ENCODE data around the gene CIRBP. TPM values are rescaled to one million over a fixed set of nuclear protein-coding genes. Genes with fewer than 3 reads are reported as not detected.

CIRBP gene
- total and polyA plus RNA-seq, 2 of the 13 experiments (the other 11 are each of a cell fraction or from before 2014, with no cell fraction given), result 133 to 140 TPM

DNA sequence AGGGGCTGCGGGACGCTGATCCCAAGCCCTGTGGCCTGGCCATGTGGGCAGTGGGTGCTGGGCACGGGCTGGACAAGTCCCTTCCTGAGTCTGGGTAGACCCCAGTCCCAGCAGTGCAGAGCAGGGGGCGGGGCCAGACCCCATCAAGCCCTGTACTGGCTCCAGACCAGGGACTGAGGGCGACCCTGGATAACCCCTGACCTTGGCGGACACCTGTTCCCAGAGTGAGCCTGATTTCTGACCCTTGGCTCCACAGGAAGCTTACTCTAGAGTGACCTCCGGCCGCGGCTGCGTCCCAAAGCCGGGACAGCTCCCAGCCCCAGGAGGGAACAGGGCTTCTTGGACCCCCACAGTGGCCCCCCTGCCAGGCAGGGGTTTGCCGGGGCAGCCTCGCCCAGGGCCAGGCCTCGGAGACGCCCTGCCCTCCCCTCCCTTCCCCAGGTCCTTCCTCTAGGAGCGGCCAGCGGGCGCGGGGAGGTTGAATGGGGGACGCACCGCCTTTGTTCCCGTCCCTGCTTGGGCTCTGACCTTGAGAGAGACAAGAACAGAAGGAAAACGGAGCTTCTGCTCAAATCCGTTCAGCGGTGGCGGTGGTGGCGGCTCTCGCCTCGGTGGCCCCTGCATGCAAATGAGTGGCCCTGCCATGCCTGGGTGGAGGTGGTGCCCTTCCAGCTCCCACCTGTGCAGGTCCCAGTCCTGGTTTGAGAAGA, 14.2 kb downstream of the CIRBP start (continued):
- TF ChIP-seq YEATS4 (CRISPR knock-in tag; IDR thresholded peaks at IDR 0.05; ENCODE audit: borderline replicate concordance) (0 out of 2 replicates have a peak, but pooled peaks have one; percentile 51), SAP130 (CRISPR knock-in tag; IDR thresholded peaks at IDR 0.05; ENCODE audit: low read depth) (peak; percentile 79), ZNF549 (CRISPR knock-in tag; IDR thresholded peaks at IDR 0.05) (no peak), ZNF556 (CRISPR knock-in tag; IDR thresholded peaks at IDR 0.05; ENCODE audit: borderline replicate concordance) (no peak; the same call in 1 of the 2 replicates), ARID2 (CRISPR knock-in tag; IDR thresholded peaks at IDR 0.05; ENCODE audit: borderline replicate concordance) (no peak), KDM5B (CRISPR knock-in tag; IDR thresholded peaks at IDR 0.05; ENCODE audit: borderline replicate concordance) (no peak), GTF2F1 (IDR thresholded peaks at IDR 0.05; ENCODE audit: low read length) (no peak), ZFY (CRISPR knock-in tag; IDR thresholded peaks at IDR 0.05) (peak; percentile 8; the same call in 1 of the 2 replicates), ZNF660 (CRISPR knock-in tag; IDR thresholded peaks at IDR 0.05; ENCODE audit: borderline replicate concordance, low read depth) (no peak), ZNF180 (CRISPR knock-in tag; IDR thresholded peaks at IDR 0.05; ENCODE audit: borderline replicate concordance, low read depth) (no peak), ZNF788 (CRISPR knock-in tag; IDR thresholded peaks at IDR 0.05; ENCODE audit: borderline replicate concordance) (peak; percentile 63; the same call in 1 of the 2 replicates), CREB3 (CRISPR knock-in tag; IDR thresholded peaks at IDR 0.05) (no peak), HDAC6 (IDR thresholded peaks at IDR 0.05; ENCODE audit: low read depth, low read length) (no peak), TBP (CRISPR knock-in tag; IDR thresholded peaks at IDR 0.05) (no peak), ZNF280B (CRISPR knock-in tag; IDR thresholded peaks at IDR 0.05; ENCODE audit: borderline replicate concordance) (peak; percentile 45; the same call in 1 of the 2 replicates), PAXIP1 (CRISPR knock-in tag; conservative IDR thresholded peaks at IDR 0.05) (peak; percentile 74), PAX8 (CRISPR knock-in tag; IDR thresholded peaks at IDR 0.05; ENCODE audit: borderline replicate concordance) (no peak)
- TF ChIP-seq, protein P1, sequence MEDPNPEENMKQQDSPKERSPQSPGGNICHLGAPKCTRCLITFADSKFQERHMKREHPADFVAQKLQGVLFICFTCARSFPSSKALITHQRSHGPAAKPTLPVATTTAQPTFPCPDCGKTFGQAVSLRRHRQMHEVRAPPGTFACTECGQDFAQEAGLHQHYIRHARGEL (CRISPR knock-in tag; IDR thresholded peaks at IDR 0.05), result no peak
- TF ChIP-seq, protein P2, sequence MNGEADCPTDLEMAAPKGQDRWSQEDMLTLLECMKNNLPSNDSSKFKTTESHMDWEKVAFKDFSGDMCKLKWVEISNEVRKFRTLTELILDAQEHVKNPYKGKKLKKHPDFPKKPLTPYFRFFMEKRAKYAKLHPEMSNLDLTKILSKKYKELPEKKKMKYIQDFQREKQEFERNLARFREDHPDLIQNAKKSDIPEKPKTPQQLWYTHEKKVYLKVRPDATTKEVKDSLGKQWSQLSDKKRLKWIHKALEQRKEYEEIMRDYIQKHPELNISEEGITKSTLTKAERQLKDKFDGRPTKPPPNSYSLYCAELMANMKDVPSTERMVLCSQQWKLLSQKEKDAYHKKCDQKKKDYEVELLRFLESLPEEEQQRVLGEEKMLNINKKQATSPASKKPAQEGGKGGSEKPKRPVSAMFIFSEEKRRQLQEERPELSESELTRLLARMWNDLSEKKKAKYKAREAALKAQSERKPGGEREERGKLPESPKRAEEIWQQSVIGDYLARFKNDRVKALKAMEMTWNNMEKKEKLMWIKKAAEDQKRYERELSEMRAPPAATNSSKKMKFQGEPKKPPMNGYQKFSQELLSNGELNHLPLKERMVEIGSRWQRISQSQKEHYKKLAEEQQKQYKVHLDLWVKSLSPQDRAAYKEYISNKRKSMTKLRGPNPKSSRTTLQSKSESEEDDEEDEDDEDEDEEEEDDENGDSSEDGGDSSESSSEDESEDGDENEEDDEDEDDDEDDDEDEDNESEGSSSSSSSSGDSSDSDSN (CRISPR knock-in tag; IDR thresholded peaks at IDR 0.05), result peak; percentile 66

All from HepG2 (cell line).